HG03025 (cell line): ENCODE data around the gene FASTKD3.
"Not testable (repeated sequence)": the region's sequence is repeated elsewhere in the genome, so short reads cannot be mapped to it uniquely, and the experiment has no call there.

ENCODE experiments used
- ATAC-seq: cut with Tn5 transposase; IDR thresholded peaks from one replicate; pipeline ENCODE4 v1.9.1; 2021; ENCODE audit warnings: mild to moderate bottlenecking, moderate library complexity; ENCODE audit not compliant: unreplicated experiment, low FRiP score

FASTKD3 gene, protein sequence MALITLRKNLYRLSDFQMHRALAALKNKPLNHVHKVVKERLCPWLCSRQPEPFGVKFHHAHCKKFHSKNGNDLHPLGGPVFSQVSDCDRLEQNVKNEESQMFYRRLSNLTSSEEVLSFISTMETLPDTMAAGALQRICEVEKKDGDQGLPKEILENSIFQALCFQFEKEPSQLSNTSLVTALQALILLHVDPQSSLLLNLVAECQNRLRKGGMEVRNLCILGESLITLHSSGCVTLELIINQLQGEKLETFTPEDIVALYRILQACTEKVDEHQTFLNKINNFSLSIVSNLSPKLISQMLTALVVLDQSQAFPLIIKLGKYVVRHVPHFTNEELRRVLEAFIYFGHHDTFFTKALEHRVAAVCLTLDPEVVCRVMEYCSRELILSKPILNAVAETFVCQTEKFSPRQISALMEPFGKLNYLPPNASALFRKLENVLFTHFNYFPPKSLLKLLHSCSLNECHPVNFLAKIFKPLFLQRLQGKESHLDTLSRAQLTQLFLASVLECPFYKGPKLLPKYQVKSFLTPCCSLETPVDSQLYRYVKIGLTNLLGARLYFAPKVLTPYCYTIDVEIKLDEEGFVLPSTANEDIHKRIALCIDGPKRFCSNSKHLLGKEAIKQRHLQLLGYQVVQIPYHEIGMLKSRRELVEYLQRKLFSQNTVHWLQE

DNA sequence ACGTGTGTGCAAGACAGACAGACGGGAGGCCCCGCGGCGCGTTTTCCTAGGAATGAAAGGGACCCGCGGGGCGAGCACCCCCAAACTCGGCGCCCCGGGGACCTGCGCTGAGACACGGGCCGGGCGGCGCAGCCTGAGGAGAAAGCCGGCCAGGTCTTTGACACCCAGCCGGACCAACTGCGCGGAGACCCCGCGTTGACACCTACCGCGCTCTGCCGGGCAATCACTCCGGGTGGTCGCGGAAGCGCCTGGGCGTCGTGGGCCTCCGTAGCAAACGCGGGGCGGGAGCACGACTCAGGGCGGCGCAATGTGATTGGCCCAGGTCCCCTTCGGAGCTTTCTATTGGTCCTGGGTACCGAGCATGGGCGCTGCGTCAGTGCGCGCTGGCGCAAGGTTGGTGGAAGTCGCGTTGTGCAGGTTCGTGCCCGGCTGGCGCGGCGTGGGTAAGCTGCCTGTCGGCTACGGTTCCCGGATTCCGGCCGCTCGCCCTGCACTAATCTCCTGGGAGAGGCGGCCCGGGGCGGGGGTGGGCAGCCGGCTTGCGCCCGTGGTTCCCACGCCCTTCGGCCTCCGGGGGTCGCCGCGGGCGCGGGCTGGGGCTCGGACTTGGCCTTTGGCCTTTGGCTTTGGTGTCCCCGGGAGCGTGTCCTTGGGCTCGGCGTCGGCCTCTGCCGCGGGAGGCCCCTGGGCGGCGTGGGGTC is at the start of gene FASTKD3, which contains the start of gene MTRR:
Gene FASTKD3 (minus strand): TSS at position 259 of the 701 bp plus-strand sequence. CDS start 948 bp downstream, outside the sequence.
Gene MTRR (plus strand): TSS at position 376 of the 701 bp plus-strand sequence. CDS start 1,647 bp downstream, outside the sequence.
- peak; percentile 96 for ATAC-seq

DNA sequence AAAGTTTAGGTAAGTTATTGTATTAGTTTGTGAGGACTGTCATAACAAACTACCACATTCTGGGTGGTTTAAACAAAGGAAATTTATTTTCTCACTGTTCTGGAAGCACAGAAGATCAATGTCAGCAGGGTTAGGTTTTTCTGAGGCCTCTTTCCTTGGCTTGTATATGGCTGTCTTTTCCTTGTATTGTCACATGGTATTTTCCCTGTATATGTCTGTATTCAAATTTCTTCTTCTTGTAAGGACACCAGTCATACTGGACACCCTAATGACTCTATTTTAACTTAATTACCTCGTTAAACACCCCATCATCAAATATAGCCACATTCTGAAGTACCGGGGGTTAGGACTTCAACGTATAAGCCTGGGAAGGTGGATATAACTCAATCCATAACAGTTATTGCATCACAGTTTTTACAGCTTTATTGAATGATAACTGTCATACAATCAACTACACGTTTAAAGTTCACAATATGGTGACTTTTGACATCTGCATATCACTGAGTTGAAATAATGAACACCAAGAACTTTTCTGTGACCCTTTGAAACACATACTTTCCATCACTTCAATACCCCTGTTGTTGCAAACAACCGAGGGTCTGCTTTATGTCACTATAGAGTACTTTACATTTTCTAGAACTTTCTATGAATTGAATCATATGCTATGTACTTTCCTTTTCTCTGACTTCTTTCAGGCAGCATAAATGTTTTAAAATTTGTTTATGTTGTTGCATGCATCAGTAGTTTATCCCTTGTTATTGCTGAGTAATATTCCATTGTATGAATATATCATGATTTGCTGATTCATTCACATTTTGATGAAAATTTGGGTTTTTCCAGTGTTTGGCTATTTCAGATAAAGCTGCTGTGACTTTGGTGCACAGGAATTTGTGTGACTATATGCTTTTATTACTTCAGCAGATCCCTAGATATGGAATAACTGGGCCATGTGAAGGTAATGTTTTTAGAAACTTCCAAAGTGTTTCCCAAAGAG is 48.6 kb upstream of the FASTKD3 start:
- ATAC-seq = no peak

DNA sequence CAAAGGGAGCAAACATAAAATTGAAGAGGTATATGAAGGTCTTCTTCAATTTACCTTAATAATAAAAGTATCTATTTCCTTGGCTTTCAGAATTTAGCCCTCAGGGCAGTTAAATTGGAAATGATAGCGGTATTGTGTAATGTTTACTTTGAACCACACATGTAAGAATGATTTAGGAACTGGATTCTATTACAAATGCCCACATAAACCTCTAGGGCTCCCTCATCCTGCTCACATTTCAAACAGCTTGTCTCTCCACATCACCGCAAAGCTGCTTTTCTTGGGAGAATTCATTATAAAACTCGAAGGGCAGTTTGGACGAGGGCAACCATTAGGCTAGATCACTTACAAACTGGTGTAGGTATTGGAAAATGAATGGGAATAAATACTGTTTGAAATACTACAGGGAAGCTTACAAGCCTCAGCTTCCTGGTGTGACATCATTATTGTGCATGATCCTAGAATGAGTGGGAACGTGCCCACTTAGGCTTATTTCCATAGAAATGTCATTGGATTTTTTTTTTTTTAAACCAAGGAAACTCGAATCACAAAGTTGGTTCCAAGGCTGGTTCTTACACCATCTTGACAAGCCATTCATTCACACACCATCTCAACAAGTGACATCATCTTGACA is 47.5 kb upstream of the FASTKD3 start:
- no peak for ATAC-seq

DNA sequence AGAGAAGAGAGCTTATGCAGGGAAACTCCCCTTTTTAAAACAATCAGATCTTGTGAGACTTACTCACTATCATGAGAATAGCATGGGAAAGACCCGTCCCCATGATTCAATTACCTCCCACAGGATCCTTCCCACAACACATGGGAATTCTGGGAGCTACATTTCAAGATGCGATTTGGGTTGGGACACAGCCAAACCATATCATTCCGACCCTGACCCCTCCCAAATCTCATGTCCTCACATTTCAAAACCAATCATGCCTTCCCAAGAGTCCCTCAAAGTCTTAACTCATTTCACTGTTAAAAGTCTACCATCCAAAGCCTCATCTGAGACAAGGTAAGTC is 42.6 kb upstream of the FASTKD3 start:
- not testable (repeated sequence) for ATAC-seq

DNA sequence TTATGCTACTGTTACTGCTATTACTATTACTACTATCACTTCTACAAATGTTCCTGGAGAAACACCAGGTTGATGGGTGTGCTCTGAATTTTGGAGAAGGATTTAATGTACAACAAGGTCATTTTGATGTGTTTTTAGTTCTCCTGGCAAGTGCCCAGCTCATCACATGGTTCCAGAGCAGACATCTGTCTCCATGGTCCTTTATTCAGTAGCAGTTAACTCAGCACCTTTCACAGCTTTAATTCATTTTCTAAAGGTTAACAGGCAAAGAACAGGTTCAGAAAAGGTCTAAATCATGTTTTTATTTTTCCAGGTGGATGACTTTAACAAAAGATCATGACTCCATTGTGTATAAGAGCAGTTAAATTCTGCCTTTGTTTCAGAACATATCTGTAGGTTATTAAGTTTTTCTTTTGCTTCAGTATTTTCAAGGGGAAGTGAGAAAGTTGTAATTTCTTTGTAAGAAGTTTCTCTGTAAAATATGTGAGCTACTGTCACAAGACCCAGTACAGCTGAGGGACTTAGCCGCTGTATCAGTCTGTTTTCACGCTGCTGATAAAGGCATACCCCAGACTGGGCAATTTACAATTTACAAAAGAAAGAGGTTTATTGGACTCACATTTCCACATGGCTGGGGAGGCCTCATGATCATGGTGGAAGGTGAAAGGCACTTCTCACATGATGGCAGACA is 42.1 kb upstream of the FASTKD3 start:
- ATAC-seq = peak; percentile 76

DNA sequence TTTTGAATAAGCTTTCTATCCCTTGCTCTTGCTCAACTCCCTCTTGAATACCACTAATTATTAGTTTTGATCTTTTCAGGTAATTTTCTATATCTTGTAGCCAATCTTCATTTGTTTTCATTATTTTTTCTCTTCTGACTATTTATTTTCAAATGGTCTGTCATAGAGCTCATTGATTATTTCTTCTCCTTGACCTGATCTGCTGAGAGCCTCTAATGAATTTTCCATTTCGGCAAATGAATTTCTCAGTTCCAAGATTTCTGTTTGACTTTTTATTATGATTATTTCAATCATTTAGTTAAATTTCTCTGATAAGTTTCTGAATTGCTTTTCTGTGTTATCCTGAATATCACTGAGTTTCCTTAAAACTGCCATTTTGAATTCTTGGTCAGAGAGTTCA is 39.5 kb upstream of the FASTKD3 start:
- no peak for ATAC-seq

DNA sequence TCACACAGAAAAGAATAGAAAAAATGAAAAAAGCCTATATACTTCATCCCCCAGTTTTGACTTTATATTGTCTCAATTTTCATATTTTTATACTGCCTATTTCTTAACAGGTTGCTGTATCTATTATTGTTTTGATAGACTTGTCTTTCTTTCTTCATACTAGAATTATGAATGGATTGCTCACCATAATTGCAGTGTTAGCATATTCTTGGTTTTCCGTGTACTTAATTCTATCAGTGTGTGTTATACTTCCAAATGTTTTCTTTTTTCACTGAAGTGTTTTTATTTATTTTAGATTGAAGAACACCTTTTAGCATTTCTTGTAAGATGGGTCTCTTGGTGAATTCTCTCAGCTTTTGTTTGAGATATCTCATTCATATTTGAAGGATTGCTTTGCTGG is 38.8 kb upstream of the FASTKD3 start:
- ATAC-seq = no peak

DNA sequence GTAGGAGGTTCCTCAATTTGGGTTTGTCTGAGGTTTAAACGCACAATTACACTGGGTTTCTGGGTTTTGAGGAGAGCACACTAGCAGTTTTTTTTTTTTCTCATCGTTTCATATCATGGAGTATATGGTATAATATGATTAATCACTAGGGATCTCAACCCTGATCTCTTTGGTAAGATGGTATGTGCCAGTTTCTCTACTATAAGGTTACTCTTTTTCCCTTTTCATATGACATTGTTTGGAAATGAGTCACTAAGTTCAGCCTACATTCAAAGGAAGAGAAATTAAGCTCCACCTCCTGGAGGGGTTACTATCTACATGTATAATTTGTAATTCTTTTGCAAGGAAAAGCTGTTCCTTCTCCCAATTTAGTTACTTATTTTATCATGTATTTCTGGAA is 35.3 kb upstream of the FASTKD3 start:
- ATAC-seq = no peak

DNA sequence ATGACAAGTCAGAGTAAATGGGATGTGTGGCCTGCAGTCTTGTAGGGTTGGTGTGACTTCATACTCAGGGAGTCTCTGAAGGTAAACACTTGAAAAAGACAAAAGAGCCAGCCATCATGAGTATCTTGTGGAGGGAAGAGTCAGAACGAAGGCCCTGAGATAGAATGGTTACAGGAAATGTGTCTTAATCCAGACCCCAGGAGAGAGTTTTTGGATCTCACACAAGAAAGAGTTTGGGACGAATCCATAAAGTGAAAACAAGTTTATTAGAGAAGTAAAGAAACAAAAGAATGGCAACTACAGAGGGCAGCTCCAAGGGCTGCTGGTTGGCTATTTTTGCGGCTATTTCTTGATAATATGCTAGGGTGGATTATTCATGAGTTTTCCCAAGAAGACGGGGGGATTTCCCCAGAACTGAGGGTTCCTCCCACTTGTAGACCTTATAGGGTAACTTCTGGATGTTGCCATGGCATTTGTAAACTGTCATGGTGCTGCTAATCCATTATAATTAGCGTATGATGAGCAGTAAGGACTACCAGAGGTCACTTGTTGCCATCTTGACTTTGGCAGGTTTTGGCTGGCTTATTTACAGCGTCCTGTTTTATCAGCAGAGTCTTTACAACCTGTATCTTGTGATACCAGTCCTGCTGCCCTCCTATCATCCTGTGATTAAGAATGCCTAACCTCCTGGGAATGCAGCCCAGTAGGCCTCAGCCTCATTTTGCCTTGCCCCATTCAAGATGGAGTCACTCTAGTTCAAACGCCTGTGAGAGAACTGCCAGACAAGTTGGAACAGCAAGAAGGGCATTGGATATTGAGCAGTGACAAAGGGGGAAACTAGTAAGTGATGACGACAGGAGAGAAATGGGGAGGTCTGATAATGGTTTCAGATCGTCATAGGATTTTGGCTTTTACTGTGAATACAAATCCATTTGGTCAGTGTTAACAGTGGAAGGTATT is 34.1 kb upstream of the FASTKD3 start:
- ATAC-seq = no peak

DNA sequence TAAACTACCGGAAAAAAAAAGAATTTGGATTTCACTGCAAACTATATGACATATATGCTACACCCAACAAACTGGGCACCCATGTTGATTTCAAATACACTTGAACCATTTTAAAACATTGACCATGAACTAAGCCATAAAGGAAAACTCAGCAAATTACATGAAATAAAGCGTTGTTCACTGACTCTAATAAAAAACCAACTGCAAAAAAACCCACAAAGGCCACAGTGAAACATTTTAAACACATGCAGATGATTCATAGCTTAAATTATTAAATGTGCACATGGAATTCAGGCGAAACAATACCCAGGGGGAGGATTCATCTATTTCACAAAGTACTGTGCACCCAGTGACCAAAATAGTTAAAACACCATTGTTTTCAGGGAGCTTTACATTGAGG is 33.4 kb upstream of the FASTKD3 start:
- ATAC-seq = no peak

DNA sequence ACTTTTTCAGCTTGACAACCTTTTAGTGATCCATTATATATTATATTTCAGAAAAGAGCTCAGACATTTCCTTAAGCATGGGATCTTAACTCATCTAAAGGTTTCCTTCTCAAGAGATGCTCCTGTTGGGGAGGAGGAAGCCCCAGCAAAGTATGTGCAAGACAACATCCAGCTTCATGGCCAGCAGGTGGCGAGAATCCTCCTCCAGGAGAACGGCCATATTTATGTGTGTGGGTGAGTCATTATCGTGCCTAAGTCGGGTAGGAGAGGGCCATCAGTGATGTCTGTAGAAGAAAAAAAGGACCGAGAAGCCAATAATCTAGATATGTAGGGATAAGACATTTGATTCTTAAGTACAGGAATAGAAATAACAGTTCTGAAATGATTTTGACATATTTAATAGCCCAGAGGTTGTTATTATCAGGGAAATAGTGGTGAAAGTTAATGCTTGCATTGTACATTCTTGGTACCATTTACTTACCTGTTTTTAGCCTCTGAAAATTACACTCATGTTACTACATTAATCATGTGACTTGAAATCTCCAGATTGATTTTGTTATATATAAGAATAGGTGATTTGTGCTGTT is 28.3 kb upstream of the FASTKD3 start:
- no peak for ATAC-seq

DNA sequence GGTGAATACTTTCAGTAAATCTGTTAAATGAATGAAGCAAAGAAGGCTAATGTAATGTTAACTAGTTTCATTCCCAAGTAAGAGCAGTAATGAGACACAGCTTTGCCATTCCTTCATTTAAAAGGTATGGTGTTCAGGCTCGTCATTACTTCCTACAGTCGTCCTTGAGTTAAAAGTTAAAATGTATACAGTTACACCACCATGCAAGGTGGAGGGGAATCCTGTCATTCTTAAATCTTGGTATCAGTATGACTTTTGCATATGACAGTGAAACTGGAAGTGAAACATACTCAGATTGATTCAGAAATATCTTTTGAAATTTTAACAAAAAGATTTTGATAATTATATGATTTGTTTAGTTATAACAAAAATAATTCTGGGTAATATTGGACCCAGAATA is 26.0 kb upstream of the FASTKD3 start:
- ATAC-seq = peak; percentile 92

DNA sequence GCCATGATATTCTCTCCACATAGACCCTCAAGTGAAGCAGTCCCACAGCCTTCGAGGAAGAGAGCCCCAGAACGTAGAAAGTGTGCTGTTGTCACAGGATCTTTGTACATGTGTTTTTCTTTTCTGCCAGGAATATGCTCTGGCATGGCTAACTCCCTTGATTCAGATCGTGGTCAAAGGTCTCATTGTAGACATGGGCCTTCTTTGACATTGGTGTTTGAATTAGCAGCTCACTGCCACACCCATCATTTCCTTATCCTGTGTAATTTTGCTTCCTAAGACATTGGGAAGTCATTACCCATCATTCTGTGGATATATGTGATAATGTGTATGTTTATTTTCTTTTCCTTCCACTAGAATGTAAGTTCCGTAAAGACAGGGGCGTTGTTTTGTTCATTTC is 25.6 kb upstream of the FASTKD3 start:
- peak; percentile 4 for ATAC-seq

DNA sequence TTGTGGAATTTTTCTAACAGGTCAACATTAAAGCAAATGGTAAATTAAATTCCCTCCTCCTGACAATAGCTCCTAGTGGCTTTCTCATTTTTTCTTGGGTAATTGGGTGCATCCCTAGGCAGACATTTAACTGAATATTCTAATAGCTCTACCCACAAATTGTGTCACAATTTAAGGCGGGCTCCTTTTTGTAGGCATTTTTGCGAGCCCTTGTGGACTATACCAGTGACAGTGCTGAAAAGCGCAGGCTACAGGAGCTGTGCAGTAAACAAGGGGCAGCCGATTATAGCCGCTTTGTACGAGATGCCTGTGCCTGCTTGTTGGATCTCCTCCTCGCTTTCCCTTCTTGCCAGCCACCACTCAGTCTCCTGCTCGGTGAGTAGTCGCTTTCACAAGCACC is 20.1 kb upstream of the FASTKD3 start:
- ATAC-seq = no peak

DNA sequence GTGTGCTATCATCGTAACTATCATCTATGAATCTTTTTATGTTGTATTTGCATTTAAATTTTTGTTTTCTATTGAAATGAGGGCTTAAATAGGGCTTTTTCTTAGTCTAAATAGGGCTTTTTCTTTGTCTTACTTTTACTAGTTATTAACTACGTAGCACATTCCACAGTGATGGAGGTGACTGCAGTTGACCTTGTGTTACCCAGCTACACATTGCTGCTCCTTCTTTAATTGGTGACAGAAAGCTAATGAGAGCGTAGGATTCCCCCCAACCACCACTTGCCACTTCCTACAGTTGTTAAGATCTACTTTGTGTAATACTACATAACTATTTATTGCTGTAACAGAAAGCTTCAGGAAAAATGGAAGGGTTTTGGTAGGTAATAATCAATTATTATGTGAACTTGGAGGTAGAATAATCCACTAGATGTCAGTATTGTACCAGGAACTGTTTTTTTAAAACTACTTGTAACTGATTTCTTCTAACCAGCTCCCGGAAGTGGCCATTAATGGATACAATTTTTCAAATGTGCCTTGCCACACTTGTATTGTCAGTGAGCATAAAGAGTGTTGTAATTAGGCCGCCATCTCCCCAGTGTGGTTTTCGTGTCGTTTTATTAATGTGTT is 18.1 kb upstream of the FASTKD3 start:
- no peak for ATAC-seq

DNA sequence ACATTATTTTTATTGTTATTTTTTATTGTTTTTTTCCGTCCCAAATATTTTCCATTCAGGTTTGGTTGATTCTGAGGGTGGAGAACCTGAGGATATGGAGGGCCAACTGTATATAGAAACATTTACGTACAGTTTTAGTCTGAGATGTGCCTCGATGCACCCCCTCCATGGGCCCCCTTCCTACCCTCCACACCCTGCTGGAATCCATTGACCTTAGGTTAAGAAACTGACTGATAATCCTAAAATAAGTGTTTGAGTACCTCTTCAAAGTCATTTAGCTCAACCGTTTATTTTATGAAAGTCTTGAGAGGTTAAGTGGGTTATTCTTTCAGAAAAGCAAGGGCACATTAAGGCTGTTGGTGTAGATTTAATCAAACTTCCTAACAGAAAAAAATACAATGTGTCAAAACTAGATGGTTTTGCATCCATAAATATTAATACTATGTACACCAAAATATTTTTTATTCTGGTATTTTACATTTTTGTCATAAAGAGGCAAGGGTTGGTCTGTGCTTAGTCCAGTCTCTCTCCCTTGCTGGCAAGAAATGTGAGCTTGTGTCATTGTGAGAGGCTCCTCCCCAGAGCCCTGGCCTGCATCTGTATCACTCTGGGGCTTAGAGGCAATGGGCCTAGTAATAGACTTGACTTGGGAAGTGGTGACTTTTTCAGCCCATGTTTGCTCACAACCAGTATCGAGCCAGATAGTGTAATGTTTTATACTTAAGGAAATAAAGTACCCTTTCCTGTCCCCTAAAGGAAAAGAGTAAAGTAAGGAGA is 15.8 kb upstream of the FASTKD3 start:
- no peak for ATAC-seq
